IMR-90 (cell line): Measurements from ENCODE around the gene PACS1. TPM values are rescaled to one million over a fixed set of nuclear protein-coding genes. Genes with fewer than 3 reads are reported as not detected.

Experiments
- ATAC-seq: fragments of 200-7000 bp; cut with Tn5 transposase; 2 replicates; pipeline ENCODE4 v1.9.1; 2020; ENCODE audit warnings: low read depth, mild to moderate bottlenecking, moderate library complexity
- BruUV-seq: library from RNA; stranded (reverse); fragments of 400-500 nt; replicated peaks from 2 replicates; lab custom pipeline; 2021; lab: Mats Ljungman, UMichigan
- CTCF ChIA-PET: fragments of 300-600 bp; formaldehyde crosslinking; extraction: SDS; loops from one replicate; lab custom pipeline; 2021; ENCODE audit warnings: antibody characterized with exemption; lab: Yijun Ruan, JAX
- POLR2A ChIA-PET: fragments of 300-600 bp; sonication (Branson Sonifier 250); formaldehyde crosslinking; loops from one replicate; lab custom pipeline; 2022; ENCODE audit warnings: antibody characterized with exemption; ENCODE audit not compliant: unreplicated experiment; lab: Charles Lee
- DNase-seq: peaks from one replicate; pipeline ENCODE4 v3.0.0; 2013
- H2AFZ ChIP-seq: replicated peaks from 2 replicates; pipeline ENCODE3; 2013; ENCODE audit warnings: low read length, mild to moderate bottlenecking; ENCODE audit not compliant: poor library complexity
- H2AK5ac ChIP-seq: 2 replicates; pipeline ENCODE4 v1.6.1; 2013; ENCODE audit warnings: low read depth, low read length, inconsistent platforms
- H2AK9ac ChIP-seq: replicated peaks from 2 replicates; pipeline ENCODE3; 2013; ENCODE audit warnings: mild to moderate bottlenecking, low read depth, low read length, moderate library complexity; ENCODE audit not compliant: poor library complexity
- H2BK120ac ChIP-seq: 2 replicates; pipeline ENCODE4 v1.6.1; 2013; ENCODE audit warnings: low read depth, low read length, inconsistent platforms
- H2BK15ac ChIP-seq: 3 replicates; pipeline ENCODE4 v1.6.1; 2013; ENCODE audit warnings: low read depth, low read length, inconsistent platforms
- H2BK20ac ChIP-seq: 2 replicates; pipeline ENCODE4 v1.6.1; 2013; ENCODE audit warnings: low read depth, mild to moderate bottlenecking, inconsistent platforms, low read length, moderate library complexity
- H2BK5ac ChIP-seq: 2 replicates; pipeline ENCODE4 v1.6.1; 2013; ENCODE audit warnings: mild to moderate bottlenecking, low read depth, low read length, inconsistent platforms; ENCODE audit not compliant: poor library complexity, severe bottlenecking
- H3K14ac ChIP-seq: replicated peaks from 2 replicates; pipeline ENCODE4 v1.6.1; 2013; ENCODE audit warnings: low read depth, low read length, inconsistent platforms
- H3K18ac ChIP-seq: 2 replicates; pipeline ENCODE4 v1.6.1; 2013; ENCODE audit warnings: low read depth, low read length, control low read depth
- H3K23ac ChIP-seq: 2 replicates; pipeline ENCODE4 v1.6.1; 2013; ENCODE audit warnings: low read depth, low read length, inconsistent platforms
- H3K27ac ChIP-seq: 2 replicates; pipeline ENCODE4 v1.5.1; 2013; ENCODE audit warnings: mild to moderate bottlenecking, control low read depth, low read length; ENCODE audit not compliant: insufficient read depth
- H3K27me3 ChIP-seq: 2 replicates; pipeline ENCODE4 v1.6.1; 2013; ENCODE audit warnings: low read length; ENCODE audit not compliant: control insufficient read depth, insufficient read depth
- H3K36me3 ChIP-seq: 2 replicates; pipeline ENCODE4 v1.6.1; 2013; ENCODE audit warnings: low read length, mixed read lengths; ENCODE audit not compliant: control insufficient read depth, insufficient read depth
- H3K4ac ChIP-seq: 2 replicates; pipeline ENCODE4 v1.6.1; 2013; ENCODE audit warnings: low read depth, low read length, inconsistent platforms
- H3K4me1 ChIP-seq: 2 replicates; pipeline ENCODE4 v1.6.1; 2013; ENCODE audit warnings: low read length, mixed read lengths; ENCODE audit not compliant: control insufficient read depth, insufficient read depth
- H3K4me2 ChIP-seq: 2 replicates; pipeline ENCODE4 v1.6.1; 2013; ENCODE audit warnings: low read depth, mild to moderate bottlenecking, control low read depth, low read length, moderate library complexity
- H3K4me3 ChIP-seq: 2 replicates; pipeline ENCODE4 v1.5.1; 2013; ENCODE audit warnings: low read depth, mild to moderate bottlenecking, control low read depth, low read length, moderate library complexity; ENCODE audit not compliant: insufficient read depth
- H3K56ac ChIP-seq: 2 replicates; pipeline ENCODE4 v1.6.1; 2013; ENCODE audit warnings: low read length, inconsistent platforms; ENCODE audit not compliant: insufficient read depth; ENCODE audit errors: extremely low read depth
- H3K79me1 ChIP-seq, 2 experiments: 2 replicates each; pipeline ENCODE4 v1.6.1; 2013; ENCODE audit warnings: low read length in 2 of 2, inconsistent platforms in 1 of 2, low read depth in 1 of 2
- H3K9ac ChIP-seq: 2 replicates; pipeline ENCODE4 v1.6.1; 2013; ENCODE audit warnings: low read depth, low read length, control low read depth
- H3K9me1 ChIP-seq: 2 replicates; pipeline ENCODE4 v1.6.1; 2013; ENCODE audit warnings: low read length, inconsistent platforms; ENCODE audit not compliant: insufficient read depth
- H3K9me3 ChIP-seq: 2 replicates; pipeline ENCODE4 v1.6.1; 2013; ENCODE audit warnings: low read length; ENCODE audit not compliant: control insufficient read depth, insufficient read depth
- H4K20me1 ChIP-seq: 2 replicates; pipeline ENCODE4 v1.6.1; 2013; ENCODE audit warnings: low read length, inconsistent platforms; ENCODE audit not compliant: insufficient read depth
- H4K5ac ChIP-seq: 2 replicates; pipeline ENCODE4 v1.6.1; 2013; ENCODE audit warnings: mild to moderate bottlenecking, low read depth, low read length, control low read depth
- H4K8ac ChIP-seq, 2 experiments: 2 replicates each; pipeline ENCODE4 v1.6.1; 2013; ENCODE audit warnings: low read depth in 2 of 2, low read length in 2 of 2, control low read depth in 1 of 2, inconsistent platforms in 1 of 2
- H4K91ac ChIP-seq: 2 replicates; pipeline ENCODE4 v1.6.1; 2013; ENCODE audit warnings: low read depth, low read length, inconsistent platforms; ENCODE audit not compliant: insufficient read depth
- BHLHE40 ChIP-seq: fragments of 150-350 bp; IDR thresholded peaks from 2 replicates; pipeline ENCODE4 v1.6.1; 2016; ENCODE audit warnings: mild to moderate bottlenecking, low read depth, low read length
- CTCF ChIP-seq: conservative IDR thresholded peaks from 2 replicates; pipeline ENCODE4 v1.5.1; 2012; ENCODE audit warnings: mild to moderate bottlenecking, low read depth, low read length, improper control_type of control experiment
- ELK1 ChIP-seq: fragments of 150-350 bp; IDR thresholded peaks from 2 replicates; pipeline ENCODE4 v1.6.1; 2016; ENCODE audit warnings: low read depth, mild to moderate bottlenecking, low read length, moderate library complexity, borderline replicate concordance
- MAFK ChIP-seq: IDR thresholded peaks from 2 replicates; pipeline ENCODE4 v1.6.1; 2012; ENCODE audit warnings: low read depth, low read length, improper control_type of control experiment
- MXI1 ChIP-seq: IDR thresholded peaks from 2 replicates; pipeline ENCODE4 v1.6.1; 2012; ENCODE audit warnings: low read depth, mild to moderate bottlenecking, low read length, moderate library complexity, borderline replicate concordance
- NFE2L2 ChIP-seq: fragments of 150-350 bp; IDR thresholded peaks from 2 replicates; pipeline ENCODE4 v1.6.1; 2016; ENCODE audit warnings: low read depth, mild to moderate bottlenecking, low read length
- POLR2A ChIP-seq: IDR thresholded peaks from 2 replicates; pipeline ENCODE4 v1.6.1; 2012; ENCODE audit warnings: mild to moderate bottlenecking, low read depth, low read length
- RAD21 ChIP-seq: IDR thresholded peaks from 2 replicates; pipeline ENCODE4 v1.6.1; 2012; ENCODE audit warnings: low read length, improper control_type of control experiment
- RFX5 ChIP-seq: IDR thresholded peaks from 2 replicates; pipeline ENCODE4 v1.8.0; 2012; ENCODE audit warnings: low read depth, mild to moderate bottlenecking, low read length, moderate library complexity
- SMC3 ChIP-seq: fragments of 150-350 bp; IDR thresholded peaks from 2 replicates; pipeline ENCODE4 v1.6.1; 2016; ENCODE audit warnings: low read depth, mild to moderate bottlenecking, antibody characterized with exemption, low read length, moderate library complexity
- USF2 ChIP-seq: fragments of 150-350 bp; IDR thresholded peaks from 2 replicates; pipeline ENCODE4 v1.6.1; 2017; ENCODE audit warnings: mild to moderate bottlenecking, antibody characterized with exemption, low read length, low read depth
- WGBS, 2 experiments: methylation state at CpG; one replicate each; pipeline versions ENCODE4 v1.1.5 to v1.1.7; 2013; ENCODE audit warnings: missing lambda C conversion rate in 2 of 2; ENCODE audit not compliant: insufficient read length in 1 of 2; ENCODE audit errors: extremely low coverage in 2 of 2; 5-methylcytosine and 5-hydroxymethylcytosine counted together
- dilution Hi-C: fragments of 300-500 bp; cut with HindIII; formaldehyde crosslinking; loops from one replicate; pipeline ENCODE4 v1.14.3; 2018; ENCODE audit warnings: low sequenced_read_pairs; ENCODE audit not compliant: unreplicated experiment
- in situ Hi-C: fragments of 300-500 bp; cut with MboI; formaldehyde crosslinking; loops from 3 replicates; pipeline ENCODE4 v1.14.3; 2019; ENCODE audit warnings: low sequenced_read_pairs, inconsistent platforms, mixed read lengths
- intact Hi-C: fragments of 100-400 bp; cut with micrococcal nuclease; formaldehyde crosslinking; loops from 2 replicates; pipeline ENCODE4 v1.10.0; 2022
- polyA plus RNA-seq, 3 experiments: library from polyadenylated mRNA; depleted of rRNA; stranded (reverse); fragments of >200 nt; gene quantifications; 2 replicates each; pipeline ENCODE4 v1.2.3, GENCODE V29; 2012; ENCODE audit warnings: low replicate concordance in 1 of 3
- total RNA-seq: library from RNA; depleted of rRNA; stranded (reverse); fragments of >200 nt; gene quantifications from 2 replicates; pipeline ENCODE4 v1.2.3, GENCODE V29; 2012

Gene PACS1
- total and polyA plus RNA-seq, 2 of the 4 experiments (the other 2 are of a cell fraction) = 7.3 to 32.0 TPM

GRCh38 chr11:66178183-66178582 is 108.1 kb downstream of the PACS1 start:
- Histone ChIP-seq H2BK15ac (no peak overlapping the region), H3K4me2 (no peak overlapping the region), H2AK9ac (no peak overlapping the region), H3K27ac (no peak overlapping the region), H3K56ac (no peak overlapping the region), H3K4me3 (no peak overlapping the region), H3K9ac (no peak overlapping the region), H3K9me1 (0 out of 2 replicates have a peak, but pooled peaks cover 5% of the 10 kb centered on the region), H3K27me3 (no peaks in the 10 kb centered on the region), H2BK120ac (no peak overlapping the region), H3K23ac (no peak overlapping the region), H2AFZ (no peak overlapping the region), H3K18ac (no peak overlapping the region), H3K4ac (no peak overlapping the region), H4K5ac (no peak overlapping the region), H4K8ac (no peak overlapping the region), H2BK5ac (no peak overlapping the region), H2BK20ac (no peak overlapping the region), H3K9me3 (no peaks in the 10 kb centered on the region), H4K20me1 (peaks cover 11% of the 10 kb centered on the region; the same call in 1 of the 2 replicates), H2AK5ac (no peak overlapping the region), H4K91ac (no peak overlapping the region), H3K14ac (no peak overlapping the region), H3K79me1 (peaks cover 19 to 25% of the 10 kb centered on the region in 2 experiments), H3K36me3 (no peaks in the 10 kb centered on the region), H3K4me1 (no peaks in the 10 kb centered on the region)
- in situ Hi-C loops = no loop called here
- ChIA-PET POLR2A (no interaction called here), CTCF (interaction anchor here (1.1 kb wide), 1 partner anchor 12 kb away, joined by 3 read pairs; no protein-coding TSS in a partner anchor)
- intact Hi-C loops = loop anchor here (5.0 kb wide), 1 partner anchor 36 kb away; no protein-coding TSS in a partner anchor
- DNase-seq = no peak
- TF ChIP-seq RFX5 = no peak
- no peak for TF ChIP-seq MXI1
- TF ChIP-seq NFE2L2 = no peak
- no peak for TF ChIP-seq CTCF
- TF ChIP-seq ELK1 = no peak
- no peak for TF ChIP-seq SMC3
- TF ChIP-seq USF2 = no peak
- no peak for TF ChIP-seq BHLHE40
- no peak for TF ChIP-seq MAFK
- TF ChIP-seq POLR2A = no peak
- TF ChIP-seq RAD21 = no peak
- ATAC-seq = no peak
- BruUV-seq = no TSS peak
- dilution Hi-C loops = no loop called here
- no CpG with 5 or more reads among the region's 2 CpGs for WGBS, 2 experiments
